GM13976 (cell line): ENCODE results near the gene BSX.

Experiments used
- DNase-seq: peaks from one replicate; pipeline ENCODE4 v3.0.0; 2012; ENCODE audit warnings: low spot score
- in situ Hi-C: fragments of 300-500 bp; cut with MboI; formaldehyde crosslinking; loops from one replicate; pipeline ENCODE4 v1.12.0; 2022; ENCODE audit warnings: low sequenced_read_pairs, mixed read lengths, inconsistent platforms; ENCODE audit not compliant: unreplicated experiment
- TF ChIP-seq, protein P1 (sequence below): IDR thresholded peaks from 2 replicates; pipeline ENCODE4 v1.5.1; 2012; ENCODE audit warnings: borderline replicate concordance, mild to moderate bottlenecking; ENCODE audit not compliant: insufficient read depth; ENCODE audit errors: extremely low read depth, missing control alignments, control extremely low read depth

The BSX gene

DNA sequence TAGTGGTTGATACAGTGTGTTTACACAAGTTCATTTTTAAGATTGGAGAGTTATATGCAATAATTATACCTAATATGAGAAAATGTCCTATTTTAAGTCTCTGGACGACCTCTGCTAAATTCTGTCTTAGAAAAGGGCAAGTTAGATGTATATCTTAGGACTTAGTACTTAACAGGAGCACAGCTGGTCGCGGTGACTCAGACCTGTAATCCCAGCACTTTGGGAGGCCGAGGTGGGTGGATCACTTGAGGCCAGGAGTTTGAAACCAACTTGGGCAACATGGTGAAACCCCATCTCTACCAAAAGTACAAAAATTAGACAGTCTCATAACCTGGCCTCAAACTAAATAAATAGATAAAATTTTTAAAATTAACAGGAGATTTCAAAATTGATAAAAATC, 27.2 kb downstream of the BSX start:
- in situ Hi-C loops: no loop called here
- no peak for DNase-seq
- TF ChIP-seq, protein P1, sequence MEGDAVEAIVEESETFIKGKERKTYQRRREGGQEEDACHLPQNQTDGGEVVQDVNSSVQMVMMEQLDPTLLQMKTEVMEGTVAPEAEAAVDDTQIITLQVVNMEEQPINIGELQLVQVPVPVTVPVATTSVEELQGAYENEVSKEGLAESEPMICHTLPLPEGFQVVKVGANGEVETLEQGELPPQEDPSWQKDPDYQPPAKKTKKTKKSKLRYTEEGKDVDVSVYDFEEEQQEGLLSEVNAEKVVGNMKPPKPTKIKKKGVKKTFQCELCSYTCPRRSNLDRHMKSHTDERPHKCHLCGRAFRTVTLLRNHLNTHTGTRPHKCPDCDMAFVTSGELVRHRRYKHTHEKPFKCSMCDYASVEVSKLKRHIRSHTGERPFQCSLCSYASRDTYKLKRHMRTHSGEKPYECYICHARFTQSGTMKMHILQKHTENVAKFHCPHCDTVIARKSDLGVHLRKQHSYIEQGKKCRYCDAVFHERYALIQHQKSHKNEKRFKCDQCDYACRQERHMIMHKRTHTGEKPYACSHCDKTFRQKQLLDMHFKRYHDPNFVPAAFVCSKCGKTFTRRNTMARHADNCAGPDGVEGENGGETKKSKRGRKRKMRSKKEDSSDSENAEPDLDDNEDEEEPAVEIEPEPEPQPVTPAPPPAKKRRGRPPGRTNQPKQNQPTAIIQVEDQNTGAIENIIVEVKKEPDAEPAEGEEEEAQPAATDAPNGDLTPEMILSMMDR: no peak

DNA sequence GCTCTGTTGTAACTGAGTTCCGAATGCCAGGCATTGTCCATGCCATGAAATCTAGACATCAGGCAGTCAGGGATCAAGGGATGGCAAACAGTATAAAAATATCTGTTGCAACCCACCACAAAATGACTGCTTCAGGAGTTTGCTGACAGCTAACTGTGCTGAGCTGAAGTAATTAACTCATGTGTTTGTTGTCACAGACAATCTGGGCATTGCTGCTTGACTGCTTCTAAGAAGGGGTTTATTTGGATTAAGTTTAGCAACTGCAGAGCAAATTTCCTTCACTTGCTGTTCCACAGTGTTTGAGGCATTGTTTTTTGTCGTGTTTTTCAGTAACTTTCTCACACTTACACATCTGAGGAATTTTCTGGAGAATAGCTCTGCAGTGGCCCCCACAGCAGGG, 30.4 kb downstream of the BSX start:
- in situ Hi-C loops: no loop called here
- no peak for DNase-seq
- TF ChIP-seq, protein P1: no peak

DNA sequence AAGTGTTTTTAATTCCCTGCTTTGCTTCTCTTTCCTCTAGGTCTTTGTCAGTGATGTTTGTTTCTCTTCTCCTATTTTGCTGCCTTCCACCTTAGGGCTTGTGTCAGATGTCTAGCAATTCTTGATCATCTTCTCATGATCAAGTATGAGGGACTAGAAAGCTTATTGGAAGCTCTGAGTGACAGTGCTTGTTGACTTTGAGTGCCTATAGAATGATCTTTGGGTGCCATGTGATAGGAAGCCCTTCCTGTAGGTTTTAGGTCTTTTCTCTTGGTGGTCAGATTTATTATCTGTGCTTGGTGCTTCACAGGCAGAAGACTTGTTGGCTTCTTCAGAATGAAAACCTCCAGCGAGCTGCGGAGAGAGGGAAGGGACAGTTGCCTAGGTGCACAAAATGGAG, 43.1 kb downstream of the BSX start:
- TF ChIP-seq, protein P1: no peak
- in situ Hi-C loops: no loop called here

DNA sequence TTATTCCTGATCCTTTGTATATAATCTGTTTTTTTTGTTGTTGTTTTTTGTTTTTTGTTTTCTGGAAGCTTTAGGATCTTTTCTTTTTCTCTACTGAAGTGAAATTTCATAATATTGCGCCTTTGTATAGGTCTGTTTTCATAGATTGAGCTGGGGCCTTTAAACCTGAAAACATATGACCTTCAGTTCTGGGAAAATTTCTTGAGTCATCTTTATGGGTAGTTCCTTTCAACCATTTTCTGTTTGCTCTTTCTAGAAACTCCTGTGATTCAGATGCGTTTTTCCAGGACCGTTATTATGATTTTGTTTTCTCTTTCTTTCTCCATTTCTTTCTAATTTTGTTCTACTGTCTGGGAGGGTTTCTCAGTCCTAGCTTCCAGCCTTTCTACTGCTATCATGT, 43.7 kb downstream of the BSX start:
- no peak for DNase-seq
- TF ChIP-seq, protein P1: no peak
- in situ Hi-C loops: no loop called here

More for the DNA sequence above, 43.1 kb downstream of the BSX start:
- DNase-seq: no peak

DNA sequence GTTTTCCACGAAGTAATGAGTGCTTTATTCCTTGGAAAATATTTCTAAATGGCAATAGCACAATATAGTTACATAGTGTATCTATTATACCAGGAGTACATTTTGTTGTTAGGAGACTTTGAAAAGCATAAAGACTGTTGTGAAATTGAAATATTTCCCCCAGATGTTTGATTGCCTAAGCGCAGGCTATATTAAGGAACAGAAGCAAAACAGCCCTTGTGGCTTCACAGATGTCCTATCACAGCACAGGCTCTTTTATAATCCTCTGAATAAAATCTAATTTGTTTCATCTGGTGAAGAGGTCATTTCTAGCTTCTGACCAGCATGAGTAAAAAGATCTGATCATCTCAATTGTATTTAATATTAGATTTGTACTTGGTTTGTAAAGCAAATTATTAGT, 48.2 kb downstream of the BSX start:
- DNase-seq: no peak
- TF ChIP-seq, protein P1: no peak
- in situ Hi-C loops: no loop called here

DNA sequence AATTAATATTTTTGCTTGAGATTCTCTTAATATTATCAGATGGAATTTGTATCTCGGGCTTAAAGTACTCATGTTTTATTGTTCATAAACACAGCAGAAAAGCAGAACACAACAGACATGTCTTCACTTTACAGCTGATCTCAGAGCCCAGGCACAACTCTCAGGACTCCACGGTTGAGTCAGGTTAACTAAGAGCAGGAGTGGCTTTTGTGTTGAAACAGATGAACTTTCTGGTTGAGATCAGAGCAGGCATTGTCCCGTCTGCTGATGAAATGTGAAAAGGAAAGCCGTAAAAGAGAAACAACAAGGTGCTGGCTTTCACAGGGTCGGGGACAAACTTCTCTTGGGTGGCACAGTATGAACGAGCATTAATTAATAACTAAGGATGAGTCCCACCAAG, 50.1 kb downstream of the BSX start:
- TF ChIP-seq, protein P1: no peak
- in situ Hi-C loops: no loop called here
- no peak for DNase-seq
